K562 (cell line): ENCODE data around the gene ZSWIM3. TPM values are rescaled to one million over a fixed set of nuclear protein-coding genes. Genes with fewer than 3 reads are reported as not detected.
A peak's percentile ranks its signal among the peaks of the same experiment; 100 is the strongest.

ENCODE experiments used
- ADNP ChIP-seq: fragments of 200-800 bp; sonication (Bioruptor generic); IDR thresholded peaks from 2 replicates; pipeline ENCODE4 v1.6.1; 2016; ENCODE audit warnings: missing genetic modification characterization, missing compliant biosample characterization
- BCOR ChIP-seq: fragments of 450-650 bp; IDR thresholded peaks from 2 replicates; pipeline ENCODE4 v1.6.1; 2016
- EGR1 ChIP-seq: fragments of 450-650 bp; conservative IDR thresholded peaks from 2 replicates; pipeline ENCODE4 v1.6.1; 2017; ENCODE audit warnings: mild to moderate bottlenecking
- HDAC2 ChIP-seq: fragments of 450-650 bp; IDR thresholded peaks from 2 replicates; pipeline ENCODE4 v1.6.1; 2016; ENCODE audit warnings: mild to moderate bottlenecking
- KDM1A ChIP-seq, 2 experiments: fragments of 450-650 bp; IDR thresholded peaks; 2 replicates each; pipeline ENCODE4 v1.6.1; 2016; ENCODE audit warnings: mild to moderate bottlenecking in 2 of 2
- NCOR1 ChIP-seq: fragments of 450-650 bp; IDR thresholded peaks from 2 replicates; pipeline ENCODE4 v1.6.1; 2016; ENCODE audit warnings: mild to moderate bottlenecking, moderate library complexity
- POLR3A ChIP-seq: IDR thresholded peaks from 2 replicates; pipeline ENCODE4 v1.6.1; 2011; ENCODE audit warnings: borderline replicate concordance, mild to moderate bottlenecking, moderate library complexity; ENCODE audit not compliant: insufficient read length, insufficient read depth; ENCODE audit errors: extremely low read depth
- PRMT5 ChIP-seq: sonication (generic); formaldehyde crosslinking; IDR thresholded peaks from 2 replicates; pipeline ENCODE4 v1.5.0; 2020; ENCODE audit warnings: missing genetic modification reagents
- RBM25 ChIP-seq: fragments of 200-400 bp; formaldehyde crosslinking; IDR thresholded peaks from 2 replicates; pipeline ENCODE4 v1.6.1; 2018; ENCODE audit warnings: low read length, low read depth, moderate library complexity; ENCODE audit not compliant: severe bottlenecking
- RCOR1 ChIP-seq, 2 experiments: IDR thresholded peaks; 2 replicates each; pipeline ENCODE4 v1.6.1; 2012; ENCODE audit warnings: low read depth in 2 of 2, low read length in 2 of 2, borderline replicate concordance in 1 of 2, improper control_type of control experiment in 1 of 2
- SMARCA5 ChIP-seq: fragments of 450-650 bp; IDR thresholded peaks from 2 replicates; pipeline ENCODE4 v1.6.1; 2016
- SPI1 ChIP-seq: IDR thresholded peaks from 2 replicates; pipeline ENCODE4 v1.6.1; 2011; ENCODE audit warnings: low read depth, low read length, control low read depth, borderline replicate concordance
- TAF7 ChIP-seq: fragments of 450-650 bp; IDR thresholded peaks from 2 replicates; pipeline ENCODE4 v1.6.1; 2016; ENCODE audit warnings: missing genetic modification characterization, missing compliant biosample characterization
- polyA plus RNA-seq, 8 experiments: library from polyadenylated mRNA; depleted of rRNA in 4 of 8; stranded (reverse) in 5 of 8; unstranded in 3 of 8; fragments of >200 nt; fragmentation: Nextera tagmentation in 2 of 8; fragmentation: Illumina TruSeq in 1 of 8; extraction: Ambion mirVana in 2 of 8; extraction: Trizol in 1 of 8; gene quantifications; 2 replicates each; pipeline versions ENCODE4 v1.2.1 to v1.2.3, GENCODE V29; 2011 to 2014; ENCODE audit warnings: inconsistent platforms in 1 of 8, missing spikeins in 1 of 8
- total RNA-seq, 7 experiments: library from RNA; depleted of rRNA in 6 of 7; stranded (reverse); fragments of >200 nt in 6 of 7; fragmentation: Illumina TruSeq in 2 of 7; extraction: Trizol in 2 of 7; gene quantifications; 2 replicates each; pipeline versions ENCODE4 v1.2.1 to v1.2.3, GENCODE V29; 2011 to 2021; ENCODE audit warnings: low replicate concordance in 1 of 7
- TF ChIP-seq, protein P1 (sequence below): fragments of 250-450 bp; sonication (Bioruptor Pico); IDR thresholded peaks from 2 replicates; pipeline ENCODE4 v1.4.0; 2020
- TF ChIP-seq, protein P2 (sequence below): sonication (generic); formaldehyde crosslinking; IDR thresholded peaks from 2 replicates; pipeline ENCODE4 v1.5.0; 2020; ENCODE audit warnings: missing genetic modification reagents
- TF ChIP-seq, protein P3 (sequence below): fragments of 450-650 bp; formaldehyde crosslinking; IDR thresholded peaks from 2 replicates; pipeline ENCODE4 v1.4.0; 2022; ENCODE audit warnings: mild to moderate bottlenecking, moderate library complexity

The ZSWIM3 gene
- total and polyA plus RNA-seq, 9 of the 15 experiments (the other 6 are each of a cell fraction or from before 2014, with no cell fraction given), result 1.7 to 4.3 (median 2.9) TPM

DNA sequence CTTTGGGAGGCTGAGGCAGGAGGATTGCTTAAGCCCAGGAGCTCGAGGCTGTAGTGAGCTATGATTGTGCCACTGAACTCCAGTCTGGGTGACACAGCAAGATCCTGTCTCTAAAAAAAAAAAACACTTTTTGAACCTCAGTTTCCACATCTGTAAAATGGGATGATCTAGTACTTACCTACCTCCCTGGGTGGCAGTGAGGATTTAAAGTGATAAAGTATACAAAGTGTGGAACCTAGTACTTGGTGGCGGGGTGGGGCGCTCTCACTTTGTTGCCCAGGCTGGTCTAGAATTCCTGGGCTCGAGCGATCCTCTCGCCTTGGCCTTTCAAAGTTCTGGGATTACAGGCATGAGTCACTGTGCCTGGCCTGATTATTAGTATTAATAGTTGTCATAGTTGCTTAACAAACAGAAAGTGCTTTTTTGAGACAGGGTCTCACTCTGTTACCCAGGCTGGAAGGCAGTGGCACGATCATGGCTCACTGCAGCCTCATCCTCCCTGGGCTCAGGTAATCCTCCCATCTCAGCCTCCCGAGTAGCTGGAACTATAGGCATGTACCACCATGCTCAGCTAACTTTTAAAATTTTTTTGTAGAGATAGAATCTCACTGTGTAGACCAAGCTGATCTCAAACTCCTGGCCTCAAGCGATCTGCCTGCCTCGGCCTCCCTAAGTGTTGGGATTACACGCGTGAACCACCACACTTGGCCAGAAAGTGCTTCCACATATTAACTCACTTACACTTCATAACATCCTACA is 61.5 kb downstream of the ZSWIM3 start (continued):
- TF ChIP-seq, protein P1, sequence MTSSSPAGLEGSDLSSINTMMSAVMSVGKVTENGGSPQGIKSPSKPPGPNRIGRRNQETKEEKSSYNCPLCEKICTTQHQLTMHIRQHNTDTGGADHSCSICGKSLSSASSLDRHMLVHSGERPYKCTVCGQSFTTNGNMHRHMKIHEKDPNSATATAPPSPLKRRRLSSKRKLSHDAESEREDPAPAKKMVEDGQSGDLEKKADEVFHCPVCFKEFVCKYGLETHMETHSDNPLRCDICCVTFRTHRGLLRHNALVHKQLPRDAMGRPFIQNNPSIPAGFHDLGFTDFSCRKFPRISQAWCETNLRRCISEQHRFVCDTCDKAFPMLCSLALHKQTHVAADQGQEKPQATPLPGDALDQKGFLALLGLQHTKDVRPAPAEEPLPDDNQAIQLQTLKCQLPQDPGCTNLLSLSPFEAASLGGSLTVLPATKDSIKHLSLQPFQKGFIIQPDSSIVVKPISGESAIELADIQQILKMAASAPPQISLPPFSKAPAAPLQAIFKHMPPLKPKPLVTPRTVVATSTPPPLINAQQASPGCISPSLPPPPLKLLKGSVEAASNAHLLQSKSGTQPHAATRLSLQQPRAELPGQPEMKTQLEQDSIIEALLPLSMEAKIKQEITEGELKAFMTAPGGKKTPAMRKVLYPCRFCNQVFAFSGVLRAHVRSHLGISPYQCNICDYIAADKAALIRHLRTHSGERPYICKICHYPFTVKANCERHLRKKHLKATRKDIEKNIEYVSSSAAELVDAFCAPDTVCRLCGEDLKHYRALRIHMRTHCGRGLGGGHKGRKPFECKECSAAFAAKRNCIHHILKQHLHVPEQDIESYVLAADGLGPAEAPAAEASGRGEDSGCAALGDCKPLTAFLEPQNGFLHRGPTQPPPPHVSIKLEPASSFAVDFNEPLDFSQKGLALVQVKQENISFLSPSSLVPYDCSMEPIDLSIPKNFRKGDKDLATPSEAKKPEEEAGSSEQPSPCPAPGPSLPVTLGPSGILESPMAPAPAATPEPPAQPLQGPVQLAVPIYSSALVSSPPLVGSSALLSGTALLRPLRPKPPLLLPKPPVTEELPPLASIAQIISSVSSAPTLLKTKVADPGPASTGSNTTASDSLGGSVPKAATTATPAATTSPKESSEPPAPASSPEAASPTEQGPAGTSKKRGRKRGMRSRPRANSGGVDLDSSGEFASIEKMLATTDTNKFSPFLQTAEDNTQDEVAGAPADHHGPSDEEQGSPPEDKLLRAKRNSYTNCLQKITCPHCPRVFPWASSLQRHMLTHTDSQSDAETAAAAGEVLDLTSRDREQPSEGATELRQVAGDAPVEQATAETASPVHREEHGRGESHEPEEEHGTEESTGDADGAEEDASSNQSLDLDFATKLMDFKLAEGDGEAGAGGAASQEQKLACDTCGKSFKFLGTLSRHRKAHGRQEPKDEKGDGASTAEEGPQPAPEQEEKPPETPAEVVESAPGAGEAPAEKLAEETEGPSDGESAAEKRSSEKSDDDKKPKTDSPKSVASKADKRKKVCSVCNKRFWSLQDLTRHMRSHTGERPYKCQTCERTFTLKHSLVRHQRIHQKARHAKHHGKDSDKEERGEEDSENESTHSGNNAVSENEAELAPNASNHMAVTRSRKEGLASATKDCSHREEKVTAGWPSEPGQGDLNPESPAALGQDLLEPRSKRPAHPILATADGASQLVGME (CRISPR knock-in tag), result no peak
- peak; percentile 32 to 69; a peak in 2 of 4 replicates for TF ChIP-seq KDM1A (IDR thresholded peaks at IDR 0.05)
- peak; percentile 82 for TF ChIP-seq SMARCA5
- TF ChIP-seq RCOR1 (IDR thresholded peaks at IDR 0.05; ENCODE audit: borderline replicate concordance in 1 of 2, low read depth in 2 of 2, low read length in 2 of 2), result peak in 1 of 2 experiments; percentile 68; a peak in 1 of 4 replicates
- no peak for TF ChIP-seq POLR3A
- TF ChIP-seq PRMT5 (CRISPR knock-in tag), result no peak
- no peak for TF ChIP-seq TAF7
- TF ChIP-seq, protein P2, sequence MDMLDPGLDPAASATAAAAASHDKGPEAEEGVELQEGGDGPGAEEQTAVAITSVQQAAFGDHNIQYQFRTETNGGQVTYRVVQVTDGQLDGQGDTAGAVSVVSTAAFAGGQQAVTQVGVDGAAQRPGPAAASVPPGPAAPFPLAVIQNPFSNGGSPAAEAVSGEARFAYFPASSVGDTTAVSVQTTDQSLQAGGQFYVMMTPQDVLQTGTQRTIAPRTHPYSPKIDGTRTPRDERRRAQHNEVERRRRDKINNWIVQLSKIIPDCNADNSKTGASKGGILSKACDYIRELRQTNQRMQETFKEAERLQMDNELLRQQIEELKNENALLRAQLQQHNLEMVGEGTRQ (CRISPR knock-in tag), result no peak
- no peak for TF ChIP-seq NCOR1
- TF ChIP-seq ADNP (tag), result peak; percentile 92
- TF ChIP-seq, protein P3, sequence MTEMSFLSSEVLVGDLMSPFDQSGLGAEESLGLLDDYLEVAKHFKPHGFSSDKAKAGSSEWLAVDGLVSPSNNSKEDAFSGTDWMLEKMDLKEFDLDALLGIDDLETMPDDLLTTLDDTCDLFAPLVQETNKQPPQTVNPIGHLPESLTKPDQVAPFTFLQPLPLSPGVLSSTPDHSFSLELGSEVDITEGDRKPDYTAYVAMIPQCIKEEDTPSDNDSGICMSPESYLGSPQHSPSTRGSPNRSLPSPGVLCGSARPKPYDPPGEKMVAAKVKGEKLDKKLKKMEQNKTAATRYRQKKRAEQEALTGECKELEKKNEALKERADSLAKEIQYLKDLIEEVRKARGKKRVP, result no peak
- TF ChIP-seq HDAC2, result peak; percentile 80
- no peak for TF ChIP-seq EGR1
- TF ChIP-seq SPI1, result no peak
- peak; percentile 94 for TF ChIP-seq RBM25
- peak; percentile 97 for TF ChIP-seq BCOR
